ENCODE measurements around the gene PLSCR3. TPM values are rescaled to one million over a fixed set of nuclear protein-coding genes. Genes with fewer than 3 reads are reported as not detected.

PLSCR3 gene
- total RNA-seq, result 15.1 and 22.3 TPM in 2 replicates
- polyA plus RNA-seq (2012), result 79.7 TPM

DNA sequence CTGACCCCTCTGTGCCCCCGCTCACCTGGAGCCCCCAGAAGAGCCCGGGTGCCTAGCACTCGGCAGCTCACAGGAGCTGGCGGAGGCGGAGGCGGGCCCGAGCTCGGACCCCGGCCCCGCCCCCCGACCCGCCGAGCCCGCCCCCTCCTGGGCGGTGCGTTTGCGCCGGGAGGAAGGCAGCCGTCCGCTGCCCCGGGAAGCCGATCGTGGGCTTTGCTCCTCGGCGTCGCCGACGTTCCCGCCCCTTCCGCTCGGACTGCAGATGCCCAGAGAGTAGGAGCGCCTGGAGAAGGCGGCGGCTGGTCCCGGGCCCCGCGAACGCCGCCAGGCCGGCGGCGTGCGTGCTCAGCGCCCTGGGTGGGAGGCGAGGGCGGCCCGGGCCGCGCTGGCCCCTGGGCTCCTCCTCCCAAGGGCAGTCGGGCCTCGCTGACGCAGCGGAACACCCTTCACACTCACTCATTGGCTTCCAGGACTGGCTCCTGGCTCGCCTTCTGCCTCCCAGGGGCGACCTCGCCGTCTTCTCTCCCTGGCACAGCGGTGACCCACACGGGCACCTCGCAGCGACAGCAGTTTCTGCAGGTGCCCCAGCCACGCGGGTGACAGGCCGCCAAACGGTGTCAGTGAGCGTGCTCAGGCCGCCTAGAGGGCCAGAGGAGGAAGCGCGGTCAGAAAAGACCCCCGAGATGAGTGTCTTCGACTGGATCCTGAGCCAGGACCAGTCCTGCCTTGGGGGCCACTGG, at the start of gene PLSCR3:
Gene PLSCR3 (minus strand): TSS at position 74 of the 740 bp plus-strand sequence. CDS start 415 bp downstream, outside the sequence.
- peak; percentile 82 for DNase-seq (ENCODE audit: low read depth)

DNA sequence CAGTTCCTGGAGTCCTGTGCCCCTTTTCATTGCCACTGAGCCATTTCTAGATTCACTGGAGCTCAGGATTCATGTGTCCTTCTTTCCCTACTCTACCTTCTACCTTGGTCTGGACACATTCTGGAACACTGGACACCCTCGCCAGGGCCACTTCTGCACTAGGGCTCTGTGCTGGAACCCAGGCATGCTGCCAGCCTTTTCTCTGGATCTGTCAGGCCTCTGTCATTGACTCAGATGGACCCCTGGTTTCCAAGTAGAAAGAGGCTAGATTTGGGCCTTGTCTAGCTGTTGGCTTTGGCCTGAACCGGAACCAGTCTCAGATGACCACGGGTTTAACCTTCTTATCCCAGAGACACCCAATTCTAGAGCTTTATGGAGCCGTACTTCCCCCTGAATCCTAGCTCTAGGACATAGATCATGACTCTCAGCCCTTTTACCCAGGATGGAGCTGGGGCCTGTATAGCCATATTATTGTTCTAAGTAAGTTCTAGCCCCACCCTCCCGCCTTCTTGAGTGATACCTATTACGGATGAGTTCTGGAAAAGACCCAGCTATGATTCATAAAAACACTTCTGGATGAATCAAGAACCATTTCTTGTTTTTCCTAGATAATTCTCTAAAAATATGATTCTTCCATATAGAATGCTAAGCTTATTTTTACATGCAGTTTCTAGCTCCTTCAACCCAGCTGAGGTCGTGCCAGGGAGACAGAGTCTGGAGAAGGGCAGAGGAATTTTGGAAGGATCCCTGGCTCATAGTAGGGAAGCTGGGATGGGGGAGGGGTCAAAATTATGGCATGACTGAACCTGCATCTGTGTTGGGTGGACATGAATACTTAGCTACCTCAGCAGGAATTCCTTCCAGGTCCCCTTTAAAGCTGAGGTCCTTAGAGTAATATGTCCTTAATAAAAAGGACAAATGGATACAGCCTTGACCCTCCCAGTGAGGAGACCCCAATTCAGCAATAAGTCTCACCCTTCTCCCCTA, 49.5 kb upstream of the PLSCR3 start:
- peak; percentile 62 for DNase-seq (ENCODE audit: low read depth)

- DNase-seq (ENCODE audit: low read depth), result no peak
Measured at GRCh38 chr17:7442142-7442541, 47.8 kb upstream of the PLSCR3 start.

- no peak for DNase-seq (ENCODE audit: low read depth)
Measured at GRCh38 chr17:7441266-7441665, 46.9 kb upstream of the PLSCR3 start.

- peak; percentile 87 for DNase-seq (ENCODE audit: low read depth)
Measured at GRCh38 chr17:7440834-7441195, 46.5 kb upstream of the PLSCR3 start.

GRCh38 chr17:7440113-7440833, 45.9 kb upstream of the PLSCR3 start:
- peak; percentile 75 for DNase-seq (ENCODE audit: low read depth)

- DNase-seq (ENCODE audit: low read depth), result no peak
Measured at GRCh38 chr17:7439462-7440112, 45.3 kb upstream of the PLSCR3 start, which contains the start of gene FGF11. FGF11 (plus strand) TSS chr17:7439512; CDS start chr17:7439621, 109 bp downstream.

DNA sequence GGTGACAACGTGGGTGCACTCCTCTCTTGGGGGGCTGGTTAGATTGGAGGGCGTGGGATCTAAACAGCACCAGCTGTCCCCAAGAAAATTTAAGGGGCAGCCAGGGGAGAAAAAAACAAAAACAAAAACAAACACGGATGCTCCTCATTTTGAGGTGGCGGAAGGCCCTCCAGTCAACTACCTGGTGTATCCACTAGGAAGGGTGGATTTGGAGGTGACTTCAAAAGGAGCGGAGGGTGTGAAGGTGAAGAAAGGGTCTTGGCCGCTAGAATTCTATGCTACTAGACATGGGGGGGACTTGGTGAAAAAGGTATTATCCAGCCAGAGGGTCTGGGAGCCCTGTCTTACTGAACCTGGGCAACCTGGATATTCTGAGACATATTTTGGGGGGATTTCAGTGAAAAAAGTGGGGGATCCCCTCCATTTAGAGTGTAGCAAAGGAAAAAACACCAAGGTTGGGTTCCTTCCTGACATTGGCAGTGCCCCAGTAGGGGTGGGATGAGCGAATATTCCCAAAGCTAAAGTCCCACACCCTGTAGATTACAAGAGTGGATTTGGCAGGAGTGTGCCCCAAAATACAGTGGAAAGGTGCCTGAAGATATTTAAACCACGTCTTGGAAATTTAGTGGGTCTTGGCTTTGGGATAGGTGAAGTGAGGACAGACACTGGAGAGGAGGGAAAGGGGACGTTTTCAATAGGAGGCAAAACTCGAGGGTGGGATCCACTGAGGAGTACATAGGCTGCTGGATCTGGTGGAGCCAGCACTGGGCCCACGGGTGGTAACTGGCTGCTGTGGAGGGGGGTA, 44.5 kb upstream of the PLSCR3 start:
- no peak for DNase-seq (ENCODE audit: low read depth)

GRCh38 chr17:7437950-7438614, 43.8 kb upstream of the PLSCR3 start:
- peak; percentile 80 for DNase-seq (ENCODE audit: low read depth)

GRCh38 chr17:7437369-7437863, 43.1 kb upstream of the PLSCR3 start:
- no peak for DNase-seq (ENCODE audit: low read depth)

- DNase-seq (ENCODE audit: low read depth), result peak; percentile 77
Measured at GRCh38 chr17:7436556-7437368, 42.4 kb upstream of the PLSCR3 start.

DNA sequence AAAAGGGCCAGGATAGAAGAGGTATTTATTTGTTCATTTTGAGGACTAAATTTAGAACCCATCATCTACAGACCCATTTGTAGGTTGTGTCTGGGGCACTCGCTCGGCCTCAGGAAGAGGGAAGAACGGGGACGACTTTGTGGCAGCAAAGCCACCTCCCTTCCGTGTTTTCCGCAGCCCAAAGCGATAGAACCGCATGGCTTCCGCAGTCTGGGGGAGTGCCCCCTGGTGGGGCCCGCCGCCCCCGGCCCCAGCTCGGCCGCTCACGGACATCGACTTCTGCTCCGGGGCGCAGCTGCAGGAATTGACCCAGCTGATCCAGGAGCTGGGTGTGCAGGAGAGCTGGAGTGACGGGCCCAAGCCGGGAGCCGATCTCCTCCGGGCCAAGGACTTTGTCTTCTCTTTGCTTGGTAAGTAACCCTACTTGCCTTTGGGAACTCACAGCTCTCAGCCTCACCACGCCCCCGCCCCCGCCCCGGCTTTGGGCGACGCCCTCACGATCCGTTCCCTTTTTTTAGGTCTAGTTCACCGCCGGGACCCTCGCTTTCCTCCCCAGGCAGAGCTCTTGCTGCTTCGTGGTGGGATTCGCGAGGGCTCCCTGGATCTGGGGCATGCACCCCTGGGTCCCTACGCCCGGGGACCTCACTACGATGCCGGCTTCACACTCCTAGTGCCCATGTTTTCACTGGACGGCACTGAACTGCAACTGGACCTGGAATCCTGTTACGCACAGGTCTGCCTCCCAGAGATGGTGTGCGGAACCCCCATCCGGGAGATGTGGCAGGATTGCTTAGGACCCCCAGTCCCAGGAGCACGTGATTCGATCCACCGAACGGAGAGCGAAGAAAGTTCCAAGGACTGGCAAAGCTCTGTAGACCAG, 41.6 kb upstream of the PLSCR3 start:
- DNase-seq (ENCODE audit: low read depth), result no peak

- no peak for DNase-seq (ENCODE audit: low read depth)
Measured at GRCh38 chr17:7432296-7432695, 38.0 kb upstream of the PLSCR3 start.

DNA sequence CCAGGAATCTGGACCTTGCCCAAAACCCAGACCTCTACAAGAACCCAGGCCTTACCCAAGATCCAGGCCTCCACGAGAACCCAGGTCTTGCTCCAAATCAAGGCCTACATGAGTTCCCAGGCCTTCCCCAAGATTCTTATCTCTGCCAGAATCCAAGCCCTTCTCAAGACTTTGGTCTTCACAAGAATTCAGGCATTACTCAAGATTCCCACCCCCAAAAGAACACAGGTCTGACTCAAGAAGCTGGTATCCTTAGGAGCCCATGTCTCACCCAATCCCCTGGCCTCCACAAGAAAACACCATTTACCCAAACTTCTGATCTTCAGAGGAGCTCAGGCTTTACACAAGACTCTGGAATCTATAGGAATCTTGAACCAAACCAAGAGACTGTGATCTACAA, 36.9 kb upstream of the PLSCR3 start:
- no peak for DNase-seq (ENCODE audit: low read depth)

DNA sequence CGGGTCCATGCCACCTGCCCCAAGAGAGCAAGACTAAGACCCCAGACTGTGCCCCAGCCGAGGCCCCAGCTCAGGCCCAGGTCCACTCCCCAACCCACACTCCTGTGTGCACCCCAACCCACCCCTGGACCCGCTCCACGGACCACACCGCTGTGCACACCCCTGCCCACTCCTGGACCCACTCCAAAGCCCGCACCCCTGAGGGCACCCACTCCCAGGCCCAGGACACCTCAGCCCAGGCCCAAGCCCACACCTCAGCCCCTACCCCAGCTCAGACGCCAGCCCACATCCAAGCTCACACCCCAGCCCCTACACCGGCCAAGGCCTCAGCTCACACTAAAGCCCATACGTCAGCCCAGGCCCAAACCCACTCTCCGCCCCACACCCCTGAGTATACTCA, 35.4 kb upstream of the PLSCR3 start:
- no peak for DNase-seq (ENCODE audit: low read depth)

DNA sequence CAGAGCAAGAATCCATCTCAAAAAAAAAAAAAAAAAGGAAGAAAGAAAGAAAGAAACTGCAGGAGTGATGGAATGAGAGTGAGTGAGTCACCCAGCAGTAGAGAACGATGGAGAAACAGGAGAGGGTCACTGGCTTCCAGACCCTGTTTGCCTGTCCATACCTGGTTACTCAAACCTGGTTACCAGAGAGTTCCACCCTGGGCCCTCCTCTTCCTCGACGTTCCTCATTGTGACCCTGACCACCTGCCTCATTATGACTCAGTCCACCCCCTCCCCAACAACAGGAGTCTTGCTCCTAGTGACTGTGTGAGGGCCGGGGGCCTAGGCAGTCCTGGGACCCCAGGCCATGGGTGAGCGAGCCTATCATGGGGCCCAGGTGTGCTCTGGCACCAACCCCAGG, 34.2 kb upstream of the PLSCR3 start, which contains the start of gene SPEM3:
Gene SPEM3 (plus strand): TSS at position 301 of the 400 bp plus-strand sequence. CDS start 46 bp downstream, at position 347.
- no peak for DNase-seq (ENCODE audit: low read depth)

DNA sequence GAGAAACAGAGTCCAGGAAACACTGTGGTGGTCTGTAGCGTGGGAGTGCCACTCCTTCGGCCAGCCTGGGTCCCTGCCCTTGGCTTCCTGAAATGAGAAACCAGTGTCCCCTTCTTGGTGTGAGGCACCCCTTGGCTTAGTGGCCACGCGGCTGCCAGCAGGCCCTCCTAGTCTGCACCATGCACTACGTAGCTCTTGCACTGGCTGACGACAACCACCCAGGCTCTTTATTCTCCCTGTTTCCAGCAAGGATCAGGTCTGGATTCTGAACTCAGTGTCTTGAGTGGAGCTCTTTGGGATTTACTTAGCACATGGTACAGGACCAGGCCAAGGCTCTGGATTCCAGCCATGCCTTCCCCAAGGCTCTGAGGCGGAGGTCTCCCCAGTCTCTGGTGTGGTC, 33.2 kb upstream of the PLSCR3 start:
- DNase-seq (ENCODE audit: low read depth), result no peak
